Activated CD8-positive, alpha-beta memory T cell treated with anti-CD3 and anti-CD28 coated beads, Interleukin-2, amount 50 U/mL, for 1 hour (primary cell): ENCODE data around the gene SHCBP1L.
"Not testable (repeated sequence)": the region's sequence is repeated elsewhere in the genome, so short reads cannot be mapped to it uniquely, and the experiment has no call there.

Source experiments
- DNase-seq: peaks from one replicate; pipeline ENCODE4 v3.0.0-alpha.2; 2020; ENCODE audit errors: extremely low read depth

Gene SHCBP1L

GRCh38 chr1:182965096-182965495 is 12.1 kb upstream of the SHCBP1L start:
- no peak for DNase-seq

GRCh38 chr1:182962554-182963115 is 9.7 kb upstream of the SHCBP1L start:
- no peak for DNase-seq

GRCh38 chr1:182960046-182960445 is 7.1 kb upstream of the SHCBP1L start:
- DNase-seq = no peak

- no peak for DNase-seq
These were observed 5.0 kb upstream of the SHCBP1L start for GRCh38 chr1:182957902-182958395.

GRCh38 chr1:182956708-182957365 is 3.9 kb upstream of the SHCBP1L start:
- no peak for DNase-seq

- no peak for DNase-seq
These were observed 2.9 kb upstream of the SHCBP1L start for GRCh38 chr1:182955596-182956588.

- DNase-seq = no peak
These were observed 860 bp upstream of the SHCBP1L start for GRCh38 chr1:182953826-182954225.

- DNase-seq = not testable (repeated sequence)
These were observed 9.6 kb downstream of the SHCBP1L start for GRCh38 chr1:182943336-182943735.

- DNase-seq = not testable (repeated sequence)
These were observed 10.8 kb downstream of the SHCBP1L start for GRCh38 chr1:182942145-182942544.

- no peak for DNase-seq
These were observed 13.6 kb downstream of the SHCBP1L start for GRCh38 chr1:182939413-182939812.

- DNase-seq = no peak
These were observed 17.2 kb downstream of the SHCBP1L start for GRCh38 chr1:182935716-182936115.

- DNase-seq = no peak
These were observed 22.0 kb downstream of the SHCBP1L start for GRCh38 chr1:182930985-182931384.

GRCh38 chr1:182927693-182928433 is 25.1 kb downstream of the SHCBP1L start:
- DNase-seq = no peak

- no peak for DNase-seq
These were observed 27.3 kb downstream of the SHCBP1L start for GRCh38 chr1:182925661-182926060.

- no peak for DNase-seq
These were observed 35.6 kb downstream of the SHCBP1L start for GRCh38 chr1:182917378-182917777.

GRCh38 chr1:182913401-182913800 is 39.6 kb downstream of the SHCBP1L start:
- DNase-seq = no peak

GRCh38 chr1:182910143-182910542 is 42.8 kb downstream of the SHCBP1L start:
- no peak for DNase-seq

GRCh38 chr1:182909578-182909977 is 43.4 kb downstream of the SHCBP1L start:
- no peak for DNase-seq

GRCh38 chr1:182905321-182905720 is 47.6 kb downstream of the SHCBP1L start:
- DNase-seq = no peak

GRCh38 chr1:182901946-182902345 is 51.0 kb downstream of the SHCBP1L start:
- DNase-seq = not testable (repeated sequence)

GRCh38 chr1:182897696-182898095 is 55.3 kb downstream of the SHCBP1L start:
- no peak for DNase-seq
